ENCODE data around the gene GABRB2. TPM values are rescaled to one million over a fixed set of nuclear protein-coding genes. Genes with fewer than 3 reads are reported as not detected.

The GABRB2 gene
- total RNA-seq, 1 donor from 2014 or later = not detected

- Mint-ChIP-seq H3K4me1 (ENCODE audit: low read depth, unreplicated experiment) (peaks cover 8% of the 10 kb centered on the region), H3K9me3 (ENCODE audit: unreplicated experiment) (no peaks in the 10 kb centered on the region), H3K4me3 (ENCODE audit: unreplicated experiment) (no peak overlapping the region), H3K27ac (ENCODE audit: unreplicated experiment) (no peak overlapping the region), H3K36me3 (ENCODE audit: unreplicated experiment) (no peaks in the 10 kb centered on the region), H3K27me3 (ENCODE audit: unreplicated experiment) (no peaks in the 10 kb centered on the region)
- TF ChIP-seq, protein P1, sequence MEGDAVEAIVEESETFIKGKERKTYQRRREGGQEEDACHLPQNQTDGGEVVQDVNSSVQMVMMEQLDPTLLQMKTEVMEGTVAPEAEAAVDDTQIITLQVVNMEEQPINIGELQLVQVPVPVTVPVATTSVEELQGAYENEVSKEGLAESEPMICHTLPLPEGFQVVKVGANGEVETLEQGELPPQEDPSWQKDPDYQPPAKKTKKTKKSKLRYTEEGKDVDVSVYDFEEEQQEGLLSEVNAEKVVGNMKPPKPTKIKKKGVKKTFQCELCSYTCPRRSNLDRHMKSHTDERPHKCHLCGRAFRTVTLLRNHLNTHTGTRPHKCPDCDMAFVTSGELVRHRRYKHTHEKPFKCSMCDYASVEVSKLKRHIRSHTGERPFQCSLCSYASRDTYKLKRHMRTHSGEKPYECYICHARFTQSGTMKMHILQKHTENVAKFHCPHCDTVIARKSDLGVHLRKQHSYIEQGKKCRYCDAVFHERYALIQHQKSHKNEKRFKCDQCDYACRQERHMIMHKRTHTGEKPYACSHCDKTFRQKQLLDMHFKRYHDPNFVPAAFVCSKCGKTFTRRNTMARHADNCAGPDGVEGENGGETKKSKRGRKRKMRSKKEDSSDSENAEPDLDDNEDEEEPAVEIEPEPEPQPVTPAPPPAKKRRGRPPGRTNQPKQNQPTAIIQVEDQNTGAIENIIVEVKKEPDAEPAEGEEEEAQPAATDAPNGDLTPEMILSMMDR (IDR thresholded peaks at IDR 0.05; ENCODE audit: partially characterized antibody, unreplicated experiment) = no peak
- no peak for DNase-seq
Measured at GRCh38 chr5:161414896-161415295, 131.6 kb downstream of the GABRB2 start.

GRCh38 chr5:161414037-161414436 is 132.5 kb downstream of the GABRB2 start:
- H3K27me3 Mint-ChIP-seq (ENCODE audit: unreplicated experiment) = no peaks in the 10 kb centered on the region
- no peaks in the 10 kb centered on the region for H3K36me3 Mint-ChIP-seq (ENCODE audit: unreplicated experiment)
- TF ChIP-seq, protein P1 (IDR thresholded peaks at IDR 0.05; ENCODE audit: partially characterized antibody, unreplicated experiment) = no peak
- no peak overlapping the region for H3K4me3 Mint-ChIP-seq (ENCODE audit: unreplicated experiment)
- no peak for DNase-seq
- H3K27ac Mint-ChIP-seq (ENCODE audit: unreplicated experiment) = no peak overlapping the region
- peaks cover 8% of the 10 kb centered on the region for H3K4me1 Mint-ChIP-seq (ENCODE audit: low read depth, unreplicated experiment)
- no peaks in the 10 kb centered on the region for H3K9me3 Mint-ChIP-seq (ENCODE audit: unreplicated experiment)

GRCh38 chr5:161412792-161413191 is 133.7 kb downstream of the GABRB2 start:
- Mint-ChIP-seq H3K27ac (ENCODE audit: unreplicated experiment) (no peak overlapping the region), H3K9me3 (ENCODE audit: unreplicated experiment) (no peaks in the 10 kb centered on the region), H3K36me3 (ENCODE audit: unreplicated experiment) (no peaks in the 10 kb centered on the region), H3K4me3 (ENCODE audit: unreplicated experiment) (no peak overlapping the region), H3K4me1 (ENCODE audit: low read depth, unreplicated experiment) (peaks cover 4% of the 10 kb centered on the region), H3K27me3 (ENCODE audit: unreplicated experiment) (no peaks in the 10 kb centered on the region)
- DNase-seq = no peak
- TF ChIP-seq, protein P1 (IDR thresholded peaks at IDR 0.05; ENCODE audit: partially characterized antibody, unreplicated experiment) = no peak

- H3K4me1 Mint-ChIP-seq (ENCODE audit: low read depth, unreplicated experiment) = no peaks in the 10 kb centered on the region
- no peaks in the 10 kb centered on the region for H3K9me3 Mint-ChIP-seq (ENCODE audit: unreplicated experiment)
- H3K36me3 Mint-ChIP-seq (ENCODE audit: unreplicated experiment) = no peaks in the 10 kb centered on the region
- no peak for DNase-seq
- H3K4me3 Mint-ChIP-seq (ENCODE audit: unreplicated experiment) = no peak overlapping the region
- H3K27ac Mint-ChIP-seq (ENCODE audit: unreplicated experiment) = no peak overlapping the region
- TF ChIP-seq, protein P1 (IDR thresholded peaks at IDR 0.05; ENCODE audit: partially characterized antibody, unreplicated experiment) = no peak
- H3K27me3 Mint-ChIP-seq (ENCODE audit: unreplicated experiment) = no peaks in the 10 kb centered on the region
Measured at GRCh38 chr5:161411156-161411555, 135.4 kb downstream of the GABRB2 start.

DNA sequence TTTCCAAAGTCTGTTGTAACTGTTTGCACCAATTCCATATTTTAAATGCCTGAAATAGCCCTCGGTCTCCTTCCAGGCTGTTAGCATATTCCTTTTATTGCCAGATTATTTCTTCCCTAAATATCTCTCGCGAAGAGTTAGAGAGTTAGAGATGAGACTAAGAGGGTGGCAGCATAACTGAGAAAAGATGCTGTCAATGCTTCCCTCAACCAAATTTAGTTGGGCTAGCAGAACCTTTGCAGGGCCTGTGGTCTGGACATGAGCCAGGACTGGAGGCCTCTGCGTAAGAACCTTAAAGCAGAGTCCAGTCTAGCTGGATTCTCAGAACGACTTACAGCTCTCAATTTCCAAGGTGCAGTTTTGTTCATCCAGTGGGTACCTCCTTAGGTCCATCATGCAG is 135.9 kb downstream of the GABRB2 start:
- Mint-ChIP-seq H3K4me3 (ENCODE audit: unreplicated experiment) (no peak overlapping the region), H3K36me3 (ENCODE audit: unreplicated experiment) (no peaks in the 10 kb centered on the region), H3K27me3 (ENCODE audit: unreplicated experiment) (no peaks in the 10 kb centered on the region), H3K4me1 (ENCODE audit: low read depth, unreplicated experiment) (no peaks in the 10 kb centered on the region), H3K9me3 (ENCODE audit: unreplicated experiment) (no peaks in the 10 kb centered on the region), H3K27ac (ENCODE audit: unreplicated experiment) (no peak overlapping the region)
- TF ChIP-seq, protein P1 (IDR thresholded peaks at IDR 0.05; ENCODE audit: partially characterized antibody, unreplicated experiment) = no peak
- DNase-seq = no peak
